Gastrocnemius medialis (tissue), 4 donors: ENCODE results near the gene ECI2. TPM values are rescaled to one million over a fixed set of nuclear protein-coding genes. Genes with fewer than 3 reads are reported as not detected.

ENCODE experiments used
- ATAC-seq, 2 donors: fragments of 150-250 bp; one replicate each; pipeline ENCODE4 v1.9.1; 2016
- DNase-seq, 2 donors: peaks; one replicate each; pipeline ENCODE4 v3.0.0-alpha.2; 2019
- H3K27ac ChIP-seq, 4 donors: fragments of 200-600 bp; sonication (generic); 1 replicate in 1 of 4; 2 replicates in 3 of 4; pipeline ENCODE4 v1.5.1; 2016 to 2018; ENCODE audit warnings: mild to moderate bottlenecking in 2 of 4, moderate library complexity in 1 of 4
- H3K27me3 ChIP-seq, 3 donors: fragments of 200-600 bp; sonication (generic) in 2 of 3; 1 replicate in 1 of 3; 2 replicates in 2 of 3; pipeline versions ENCODE4 v1.5.1 to v1.6.0; 2016 to 2019; ENCODE audit warnings: mild to moderate bottlenecking in 1 of 3, moderate library complexity in 1 of 3
- H3K36me3 ChIP-seq, 2 donors: fragments of 200-600 bp; sonication (generic) in 1 of 2; one replicate each; pipeline ENCODE4 v1.5.1; 2017 to 2018
- H3K4me1 ChIP-seq, 2 donors: fragments of 200-600 bp; sonication (generic) in 1 of 2; one replicate each; pipeline ENCODE4 v1.5.1; 2016 to 2017; ENCODE audit warnings: mild to moderate bottlenecking in 2 of 2
- H3K4me3 ChIP-seq, 4 donors: fragments of 200-600 bp; sonication (generic) in 3 of 4; 1 replicate in 1 of 4; 2 replicates in 3 of 4; pipeline ENCODE4 v1.5.1; 2016 to 2019; ENCODE audit warnings: mild to moderate bottlenecking in 2 of 4
- H3K9me3 ChIP-seq, 3 donors: fragments of 200-600 bp; sonication (generic) in 2 of 3; 1 replicate in 1 of 3; 2 replicates in 2 of 3; pipeline ENCODE4 v1.5.1; 2016 to 2019
- CTCF ChIP-seq, 5 experiments: fragments of 450-650 bp in 3 of 5; fragments of 200-600 bp in 2 of 5; sonication (generic) in 2 of 5; IDR thresholded peaks in 4 of 5; conservative IDR thresholded peaks in 1 of 5; 1 replicate in 4 of 5; 2 replicates in 1 of 5; pipeline ENCODE4 v1.5.1; 2016 to 2019; ENCODE audit warnings: antibody characterized with exemption in 5 of 5, mild to moderate bottlenecking in 3 of 5, moderate library complexity in 3 of 5
- POLR2A ChIP-seq, 2 donors: fragments of 450-650 bp; IDR thresholded peaks; one replicate each; pipeline ENCODE4 v1.6.1; 2017; ENCODE audit warnings: antibody characterized with exemption in 2 of 2, mild to moderate bottlenecking in 2 of 2, moderate library complexity in 2 of 2
- in situ Hi-C, 4 donors: fragments of 200-750 bp; cut with MboI; loops; one replicate each; pipeline versions ENCODE4 v1.15.0 to v1.8.0; 2017; ENCODE audit warnings: low sequenced_read_pairs in 4 of 4
- intact Hi-C: fragments of 100-400 bp; cut with DNase I; formaldehyde crosslinking; loops from one replicate; pipeline ENCODE4 v1.15.1; 2023; ENCODE audit warnings: low total_unique reads
- total RNA-seq, 4 donors: library from RNA; depleted of rRNA; stranded (reverse); fragments of >200 nt; gene quantifications; one replicate each; pipeline versions ENCODE4 v1.1.0 to v1.2.3, GENCODE V29; 2016

ECI2 gene
- total RNA-seq, 4 donors from 2014 or later, result 68.1 to 122 (median 94.3) TPM

- Histone ChIP-seq H3K27me3 (no peaks in the 10 kb centered on the region), H3K9me3 (no peaks in the 10 kb centered on the region), H3K4me1 (peaks cover 19 to 29% of the 10 kb centered on the region in 2 donors), H3K4me3 (peak overlapping the region; percentile 80 to 99 (median 88)), H3K27ac (peak overlapping the region; percentile 90 to 98 (median 95)), H3K36me3 (peaks cover 0 to 9% of the 10 kb centered on the region in 2 donors)
- ATAC-seq, result peak; percentile 78 to 79
- intact Hi-C loops (loop anchor here (1.0 to 10.0 kb wide), 7 partner anchors 21 to 1889 kb away; partner anchors contain the start of genes FARS2, GMDS and LYRM4), in situ Hi-C loops (loop anchor here in 1 of 4 donors (25.0 kb wide), 1 partner anchor 399 kb away; no protein-coding TSS in a partner anchor)
- DNase-seq, result peak; percentile 93 to 94
- TF ChIP-seq CTCF (IDR thresholded peaks at IDR 0.05 in 4 of 5, conservative IDR thresholded peaks at IDR 0.05 in 1 of 5), result no peak
- TF ChIP-seq POLR2A (IDR thresholded peaks at IDR 0.05), result peak; percentile 53 to 59
Measured at GRCh38 chr6:4135665-4136353, 434 bp upstream of the ECI2 start.

GRCh38 chr6:4133941-4134838 lies 1.2 kb downstream of the ECI2 start:
- no peaks in the 10 kb centered on the region for H3K9me3 ChIP-seq
- peak in 1 of 2 donors; percentile 25 for DNase-seq
- in situ Hi-C loops (loop anchor here in 1 of 4 donors (25.0 kb wide), 1 partner anchor 397 kb away; no protein-coding TSS in a partner anchor), intact Hi-C loops (loop anchor here (2.0 to 10.0 kb wide), 4 partner anchors 25 to 1131 kb away; partner anchors contain the start of genes FARS2 and LYRM4)
- ATAC-seq, result no peak
- H3K27me3 ChIP-seq, result no peaks in the 10 kb centered on the region
- H3K4me1 ChIP-seq, result peaks cover 19 to 32% of the 10 kb centered on the region in 2 donors
- peak overlapping the region; percentile 85 to 99 (median 88) for H3K4me3 ChIP-seq
- TF ChIP-seq POLR2A (IDR thresholded peaks at IDR 0.05), result no peak
- TF ChIP-seq CTCF (IDR thresholded peaks at IDR 0.05 in 4 of 5, conservative IDR thresholded peaks at IDR 0.05 in 1 of 5), result no peak
- H3K27ac ChIP-seq, result peak overlapping the region; percentile 90 to 98 (median 95)
- peaks cover 0 to 25% of the 10 kb centered on the region in 2 donors for H3K36me3 ChIP-seq

GRCh38 chr6:4130357-4130987 lies 4.9 kb downstream of the ECI2 start:
- no peak for ATAC-seq
- TF ChIP-seq CTCF (IDR thresholded peaks at IDR 0.05 in 4 of 5, conservative IDR thresholded peaks at IDR 0.05 in 1 of 5), result no peak
- TF ChIP-seq POLR2A (IDR thresholded peaks at IDR 0.05), result no peak
- intact Hi-C loops (loop anchor here (10.0 kb wide), 1 partner anchor 1134 kb away; the partner anchor contains the start of genes FARS2 and LYRM4), in situ Hi-C loops (loop anchor here in 1 of 4 donors (25.0 kb wide), 1 partner anchor 393 kb away; no protein-coding TSS in a partner anchor)
- no peaks in the 10 kb centered on the region for H3K9me3 ChIP-seq
- no peak overlapping the region for H3K4me3 ChIP-seq
- peaks cover 13 to 24% of the 10 kb centered on the region in 2 donors for H3K4me1 ChIP-seq
- no peak for DNase-seq
- H3K27me3 ChIP-seq, result no peaks in the 10 kb centered on the region
- H3K36me3 ChIP-seq, result peaks cover 0 to 61% of the 10 kb centered on the region in 2 donors
- no peak overlapping the region for H3K27ac ChIP-seq

- Histone ChIP-seq H3K36me3 (peaks cover 0 to 71% of the 10 kb centered on the region in 2 donors), H3K9me3 (no peaks in the 10 kb centered on the region), H3K27ac (no peak overlapping the region), H3K4me1 (peaks cover 13 to 21% of the 10 kb centered on the region in 2 donors), H3K27me3 (no peaks in the 10 kb centered on the region), H3K4me3 (no peak overlapping the region)
- in situ Hi-C loops (loop anchor here in 1 of 4 donors (25.0 kb wide), 1 partner anchor 392 kb away; no protein-coding TSS in a partner anchor), intact Hi-C loops (no loop called here)
- DNase-seq (no peak), ATAC-seq (no peak)
- TF ChIP-seq POLR2A (IDR thresholded peaks at IDR 0.05) (no peak), CTCF (IDR thresholded peaks at IDR 0.05 in 4 of 5, conservative IDR thresholded peaks at IDR 0.05 in 1 of 5) (no peak)
Measured at GRCh38 chr6:4129446-4129845, 5.9 kb downstream of the ECI2 start.
